G401.6 (cell line): ENCODE results near the gene CCN5.
"Not testable (repeated sequence)": the region's sequence is repeated elsewhere in the genome, so short reads cannot be mapped to it uniquely, and the experiment has no call there.

Experiments
- FAIRE-seq: peaks from 2 replicates; lab custom pipeline; 2012; peaks lifted over from hg19 to GRCh38; lab: Jason Lieb, UNC

The CCN5 gene

DNA sequence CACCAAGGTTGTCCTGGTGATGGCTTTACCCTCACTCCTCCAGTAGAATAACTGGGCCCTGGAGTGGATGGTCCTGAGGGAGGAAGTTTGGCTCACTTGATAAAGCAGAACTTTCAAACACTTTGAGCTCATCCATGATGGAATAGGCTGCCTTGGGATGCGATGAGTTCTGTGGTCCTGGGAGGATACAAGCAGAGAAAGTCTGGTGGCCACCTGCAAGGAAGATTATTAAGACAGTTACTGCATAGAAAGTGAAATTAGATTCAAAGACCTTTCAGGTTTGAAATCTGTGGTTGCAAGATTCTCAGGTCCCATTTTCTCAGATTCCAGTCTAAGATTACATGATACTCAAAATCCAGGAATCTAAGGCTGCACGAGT, 19.9 kb upstream of the CCN5 start:
- no peak for FAIRE-seq

DNA sequence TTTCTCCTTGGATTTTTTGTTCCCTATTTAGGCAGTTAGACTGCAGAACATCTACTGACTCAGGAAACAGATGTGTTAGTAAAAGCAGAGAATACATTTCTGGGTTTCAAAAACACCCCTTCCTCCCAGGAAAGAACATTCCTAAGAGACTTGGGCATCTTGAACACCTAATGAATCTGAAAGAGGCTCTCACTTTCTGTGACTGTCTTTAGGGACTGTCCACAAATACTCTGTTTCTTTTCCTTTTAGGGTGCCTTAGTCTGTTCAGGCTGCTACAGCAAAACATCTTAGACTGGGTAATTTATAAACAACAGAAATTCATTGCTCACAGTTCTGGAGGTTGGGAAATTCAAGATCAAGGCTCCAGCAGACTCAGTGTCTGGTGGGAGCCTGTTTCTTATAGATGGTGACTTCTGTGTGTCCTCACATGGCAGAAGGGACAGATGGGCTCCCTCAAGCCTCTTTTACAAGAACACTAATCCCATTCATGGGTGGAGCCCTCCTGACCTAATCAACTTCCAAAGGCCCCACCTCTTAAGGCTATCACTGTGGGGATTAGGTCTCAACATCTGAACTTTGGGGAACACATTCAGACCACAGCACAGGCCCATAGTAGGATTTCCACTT, 19.4 kb upstream of the CCN5 start:
- FAIRE-seq, result peak; percentile 95

DNA sequence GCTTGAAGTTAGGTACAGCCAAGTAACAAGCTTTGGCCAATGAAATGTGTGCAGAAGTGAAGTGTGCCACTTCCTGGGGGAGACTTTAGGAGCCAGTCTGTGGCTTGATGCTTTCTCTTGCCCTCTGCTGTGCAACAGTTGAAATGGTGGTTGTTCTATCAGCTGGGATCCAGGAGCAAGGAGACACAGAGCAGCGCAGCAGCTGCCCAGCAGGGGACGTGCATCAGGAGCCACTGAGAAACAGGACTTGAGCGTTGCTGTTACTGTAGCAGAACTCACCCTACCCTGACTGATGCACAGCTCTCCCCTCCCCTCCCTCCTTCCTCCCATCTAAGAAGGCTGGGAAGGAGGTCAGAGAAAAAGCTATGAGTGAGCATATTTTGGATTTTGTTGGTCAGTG, 18.9 kb upstream of the CCN5 start:
- no peak for FAIRE-seq

DNA sequence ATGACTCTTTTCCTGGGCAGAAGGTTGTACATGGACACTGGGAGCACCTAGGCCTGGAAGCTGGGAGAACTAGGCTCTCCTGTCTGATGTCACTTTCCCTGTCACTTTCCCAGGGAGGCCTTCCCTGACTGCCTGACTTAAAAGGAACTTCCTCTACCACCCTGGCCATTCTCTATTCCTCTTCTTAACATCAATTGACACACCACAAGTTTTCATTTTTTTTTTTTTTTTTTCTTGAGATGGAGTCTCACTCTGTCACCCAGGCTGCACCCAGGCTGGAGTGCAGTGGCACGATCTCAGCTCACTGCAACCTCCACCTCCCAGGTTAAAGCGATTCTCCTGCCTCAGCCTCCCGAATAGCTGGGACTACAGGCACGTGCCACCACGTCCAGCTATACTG, 18.1 kb upstream of the CCN5 start:
- FAIRE-seq, result not testable (repeated sequence)

DNA sequence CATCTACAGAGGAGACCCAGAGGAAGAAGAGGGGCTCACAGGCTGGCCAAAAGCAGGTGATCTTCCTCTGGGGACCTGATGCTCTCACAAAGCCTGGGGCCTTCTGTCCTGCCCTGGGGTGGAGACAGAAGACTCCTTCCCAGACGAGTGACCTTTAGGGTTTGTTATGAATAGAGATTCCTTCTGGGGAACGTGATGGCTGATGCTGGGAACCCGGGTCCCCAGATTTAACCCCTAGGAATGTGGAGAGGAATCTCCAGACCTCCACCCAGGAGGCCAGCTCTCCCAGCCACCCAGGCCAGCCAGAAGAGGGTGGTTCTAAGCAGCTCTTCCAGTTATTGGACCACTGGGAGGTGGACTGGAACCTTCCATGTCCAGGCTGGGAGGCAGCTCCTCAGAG, 16.8 kb upstream of the CCN5 start:
- FAIRE-seq, result no peak

DNA sequence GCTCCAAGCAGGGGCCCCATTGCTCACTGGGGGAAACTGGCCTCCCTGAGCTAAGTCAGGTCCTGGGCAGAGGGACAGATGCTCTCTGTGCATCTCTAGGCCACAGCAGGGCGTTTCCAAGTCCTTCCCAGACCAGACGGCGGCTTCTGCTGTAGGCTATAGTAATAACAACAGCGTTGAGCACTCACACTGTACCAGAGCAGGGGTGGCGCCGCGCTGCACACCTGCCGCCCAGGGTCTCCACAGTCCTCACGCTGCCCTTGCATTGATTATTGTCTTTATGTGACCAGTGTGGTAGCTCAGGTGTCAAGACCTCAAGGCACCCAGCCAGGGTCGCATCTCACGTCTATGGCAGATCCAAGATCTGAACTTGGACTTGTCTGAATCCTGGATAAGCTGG, 14.9 kb upstream of the CCN5 start:
- FAIRE-seq, result no peak

DNA sequence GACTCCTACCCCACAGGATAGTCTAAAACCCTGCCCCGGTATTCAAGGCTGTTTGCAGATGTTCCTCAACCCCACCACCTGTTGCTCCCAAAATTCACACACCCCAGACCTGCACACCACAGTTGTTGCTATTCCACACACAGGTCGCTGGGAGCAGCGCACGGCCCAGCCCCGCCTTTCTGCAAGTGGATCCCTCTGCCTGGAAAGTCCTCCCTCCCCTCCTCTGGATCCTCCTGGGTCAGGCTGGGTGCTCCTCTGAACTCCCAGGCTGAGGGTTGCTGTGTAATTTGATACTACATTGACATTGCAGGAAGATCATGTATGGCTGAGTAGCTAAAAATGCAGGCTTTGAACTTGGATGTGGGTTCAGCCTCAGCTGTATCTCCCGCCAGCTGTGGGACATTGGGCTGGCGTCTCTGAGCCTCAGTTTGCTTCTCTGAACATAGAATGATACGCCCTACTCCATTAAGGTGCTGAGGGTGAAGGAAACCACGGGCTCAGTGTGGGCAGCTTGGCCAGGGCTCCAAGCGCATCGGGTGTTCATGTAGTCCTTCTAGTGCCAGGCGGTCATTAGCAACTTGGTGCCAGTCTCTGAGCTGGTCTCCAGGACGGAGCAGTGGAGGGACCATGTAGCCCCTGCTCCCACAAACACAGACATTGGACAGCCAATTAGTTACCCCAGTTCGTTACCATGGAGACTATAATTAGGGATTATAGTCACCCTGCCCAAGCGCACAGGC, 13.9 kb upstream of the CCN5 start:
- no peak for FAIRE-seq

DNA sequence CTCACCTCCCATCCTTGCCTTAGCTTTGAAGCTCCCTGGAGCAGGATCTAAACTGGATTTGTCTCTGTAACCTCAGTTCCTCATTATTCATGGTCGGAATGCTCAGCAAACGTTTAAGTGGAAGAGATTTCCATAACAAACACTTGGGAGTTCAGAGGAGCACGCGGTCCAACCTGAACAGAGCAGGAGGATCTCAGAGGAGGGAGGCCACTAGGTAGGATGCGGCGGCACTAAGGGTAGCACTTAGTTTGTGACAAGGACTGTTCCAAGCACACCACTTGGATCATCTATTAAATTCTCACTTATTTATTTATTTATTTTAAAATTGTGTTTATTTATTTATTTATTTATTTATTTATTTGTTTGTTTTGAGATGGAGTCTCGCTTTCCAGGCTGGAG, 13.3 kb upstream of the CCN5 start:
- FAIRE-seq, result no peak

DNA sequence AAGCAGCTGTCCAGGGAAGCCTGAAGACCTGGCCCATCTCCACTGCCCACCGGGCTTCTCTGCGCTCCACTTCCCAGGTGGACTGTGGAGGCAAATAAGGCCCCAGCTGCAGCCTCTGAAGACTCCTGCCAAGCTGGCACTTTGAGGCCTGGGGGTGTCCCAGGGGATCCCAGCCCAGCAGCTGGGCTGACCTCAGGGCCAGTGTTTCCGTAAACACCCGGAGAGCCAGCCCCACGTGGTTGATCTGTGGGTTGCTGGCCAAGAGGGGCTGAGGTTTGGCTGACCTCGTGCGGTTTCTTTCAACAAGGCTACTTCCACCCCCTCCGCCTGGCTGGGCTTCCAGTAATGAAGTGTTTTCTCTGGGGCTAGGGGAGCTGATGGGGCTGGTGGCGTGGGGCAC, 12.4 kb upstream of the CCN5 start:
- no peak for FAIRE-seq

DNA sequence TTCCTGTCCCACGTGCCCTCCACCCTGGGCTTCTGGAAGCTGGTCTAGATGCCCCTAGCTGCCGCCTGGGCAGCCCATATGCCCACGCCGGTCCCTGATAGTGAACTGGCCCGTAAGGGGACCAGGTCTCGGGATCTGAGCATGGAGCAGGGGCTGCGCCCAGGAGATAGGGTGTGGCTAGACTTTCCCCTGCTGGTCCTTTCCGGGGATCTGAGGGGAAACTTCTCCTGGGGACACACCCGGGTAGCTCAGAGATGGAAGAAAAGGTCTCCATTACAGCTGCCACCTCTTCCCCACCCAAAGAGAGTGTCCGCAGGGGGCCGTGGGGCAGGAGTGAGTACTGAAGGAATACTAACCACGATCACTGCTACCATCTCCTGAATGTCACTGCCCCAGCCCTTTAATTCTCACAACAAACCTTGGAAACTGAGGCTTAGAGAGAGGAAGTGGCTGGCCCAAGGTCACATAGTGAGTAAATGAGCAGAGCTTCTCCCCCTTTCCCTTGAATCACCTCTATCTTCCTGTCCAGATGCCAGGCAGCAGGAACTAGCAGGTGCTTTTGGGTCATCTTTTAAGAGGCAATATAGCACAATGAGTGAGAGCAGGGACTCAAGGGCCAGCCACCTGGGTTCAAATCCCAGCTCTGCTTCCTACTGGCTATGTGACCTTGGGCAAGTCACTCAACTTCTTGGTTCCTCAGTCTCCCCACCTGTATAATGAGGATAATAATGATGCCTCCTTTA, 11.8 kb upstream of the CCN5 start:
- FAIRE-seq, result no peak

DNA sequence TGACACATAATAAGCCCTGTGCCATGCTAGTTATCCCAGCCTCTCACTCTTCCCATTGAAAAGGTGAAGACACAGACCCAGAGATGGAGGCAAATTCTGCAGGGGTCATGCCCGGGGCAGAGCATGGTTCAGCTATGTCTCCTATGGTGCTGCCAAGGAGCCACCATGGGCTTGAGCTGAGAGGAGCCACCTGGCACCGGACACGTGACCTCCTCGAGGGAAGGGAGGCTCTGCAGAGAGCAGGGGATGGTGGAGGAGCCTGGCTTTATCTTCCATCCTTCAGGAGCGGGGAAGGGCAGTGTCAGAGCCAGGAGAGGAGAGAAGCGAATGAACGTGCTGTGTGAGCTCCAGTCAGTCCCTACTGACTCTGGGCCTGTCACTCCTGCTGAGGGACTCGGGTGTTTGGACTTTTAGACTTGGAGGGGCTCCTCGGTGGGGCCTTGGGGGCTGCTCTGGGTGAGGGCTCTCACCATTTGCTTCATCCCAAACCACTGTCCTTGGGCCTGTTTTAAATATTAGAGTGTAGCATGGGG, 11.1 kb upstream of the CCN5 start:
- no peak for FAIRE-seq

DNA sequence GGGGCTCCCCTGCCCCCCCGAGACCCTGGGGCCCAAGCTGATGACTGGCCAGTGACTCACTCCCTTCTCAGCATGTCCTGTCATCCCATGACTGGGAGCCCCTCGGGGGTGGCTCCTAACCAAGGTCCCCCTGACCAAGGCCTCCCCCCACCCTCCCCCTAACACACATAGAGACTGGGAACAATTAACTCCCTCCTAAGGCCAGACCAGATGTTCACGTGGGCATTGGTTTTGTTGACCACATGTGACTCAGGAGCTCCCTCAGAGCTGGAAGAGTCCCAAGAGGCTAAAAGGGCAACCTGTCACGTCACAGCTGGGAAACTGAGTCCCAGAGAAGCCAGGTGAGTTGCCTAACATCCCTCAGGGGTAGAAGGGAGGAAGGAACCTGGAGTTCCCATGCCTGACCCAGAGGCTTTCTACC, 10.6 kb upstream of the CCN5 start:
- FAIRE-seq, result no peak

DNA sequence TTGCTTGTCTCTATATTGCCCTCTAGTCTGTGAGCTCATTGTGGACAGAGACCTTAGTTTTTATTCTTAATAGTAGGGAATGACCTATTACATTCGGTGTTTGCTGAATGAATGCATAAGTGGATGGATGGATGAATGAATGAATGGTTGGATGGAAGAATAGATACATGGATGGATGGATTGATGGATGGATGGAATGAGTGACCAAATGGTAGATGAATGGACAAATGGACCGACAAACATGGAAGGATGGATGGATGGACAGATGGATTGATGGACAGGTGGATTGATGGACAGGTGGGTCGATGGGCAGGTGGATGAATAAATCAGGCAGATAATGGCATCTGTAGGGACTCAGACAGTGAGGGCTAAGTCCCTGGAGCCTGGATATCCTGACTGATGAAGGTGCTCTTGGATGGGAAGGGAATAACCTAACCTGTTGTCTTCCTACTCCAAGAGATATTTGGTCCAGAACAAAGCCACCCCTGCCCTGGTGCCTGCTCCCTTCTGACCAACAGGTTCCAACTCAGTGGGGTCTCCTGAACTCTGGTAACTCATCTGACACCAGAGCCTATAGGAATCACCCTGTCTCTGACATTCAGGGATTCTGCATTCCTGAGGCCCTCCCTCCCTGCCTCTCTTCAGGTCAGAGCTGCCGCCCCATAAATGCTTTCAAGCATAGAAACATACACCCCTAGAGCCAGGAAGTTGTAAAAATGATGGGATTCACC, 9.6 kb upstream of the CCN5 start:
- no peak for FAIRE-seq

DNA sequence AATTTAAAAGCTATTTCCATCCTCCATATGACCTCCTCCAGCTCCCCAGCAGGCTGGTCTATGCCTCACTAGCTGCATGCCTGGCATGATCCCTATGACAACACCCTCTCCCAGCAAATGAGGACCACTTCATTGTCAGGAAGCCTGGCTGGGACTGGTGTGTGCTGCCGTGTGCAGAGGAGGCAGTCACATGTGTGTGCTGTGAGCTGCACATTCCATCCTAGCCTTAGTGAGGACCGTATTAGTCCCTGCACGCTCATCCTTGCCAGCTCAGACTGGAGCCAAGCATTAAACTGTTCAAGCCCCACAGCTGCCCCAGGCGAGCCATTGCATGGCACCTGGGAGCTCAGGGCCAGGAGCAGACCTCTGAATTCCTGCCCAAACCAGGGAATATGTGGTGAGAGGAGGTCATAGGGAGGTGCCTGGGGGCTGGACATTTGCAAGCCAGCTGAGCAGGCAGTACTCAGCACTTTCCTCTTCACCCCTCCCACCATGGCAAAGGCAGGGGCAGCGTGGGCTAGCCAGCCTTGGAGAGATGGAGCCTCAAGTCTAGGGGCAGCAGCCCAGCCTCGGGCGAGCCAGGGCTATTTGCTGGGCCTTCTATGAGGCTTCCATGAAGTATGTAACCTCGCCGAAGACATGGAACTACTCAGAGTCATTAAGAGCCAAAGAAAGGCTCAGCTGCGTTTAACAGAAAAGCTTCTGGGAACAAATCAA, 8.7 kb upstream of the CCN5 start:
- no peak for FAIRE-seq

DNA sequence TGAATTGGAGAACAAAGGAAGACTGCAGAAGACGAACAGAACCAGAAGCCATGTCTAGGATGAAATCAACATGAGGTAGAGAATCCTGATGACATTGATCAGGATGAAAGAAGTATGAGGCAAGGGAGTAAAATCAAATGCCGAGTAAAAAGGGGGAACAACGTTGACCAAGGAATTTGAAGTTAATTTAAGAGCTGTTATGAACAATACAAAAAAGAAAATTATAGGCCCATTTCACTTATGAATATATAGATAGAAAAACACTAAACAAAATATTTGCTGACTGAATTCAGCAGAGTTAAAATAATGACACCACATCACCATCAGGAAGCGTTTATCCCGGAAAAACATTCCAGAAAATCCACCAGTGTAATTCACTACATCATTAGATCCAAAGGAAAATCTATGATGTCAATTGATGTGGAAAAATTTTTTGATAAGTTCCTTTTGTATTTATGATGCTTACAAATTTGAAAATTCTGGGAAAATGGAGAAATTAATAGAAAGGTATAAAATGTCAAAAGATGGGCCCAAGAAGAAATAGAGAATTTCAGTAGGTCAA, 8.1 kb upstream of the CCN5 start:
- FAIRE-seq, result no peak

DNA sequence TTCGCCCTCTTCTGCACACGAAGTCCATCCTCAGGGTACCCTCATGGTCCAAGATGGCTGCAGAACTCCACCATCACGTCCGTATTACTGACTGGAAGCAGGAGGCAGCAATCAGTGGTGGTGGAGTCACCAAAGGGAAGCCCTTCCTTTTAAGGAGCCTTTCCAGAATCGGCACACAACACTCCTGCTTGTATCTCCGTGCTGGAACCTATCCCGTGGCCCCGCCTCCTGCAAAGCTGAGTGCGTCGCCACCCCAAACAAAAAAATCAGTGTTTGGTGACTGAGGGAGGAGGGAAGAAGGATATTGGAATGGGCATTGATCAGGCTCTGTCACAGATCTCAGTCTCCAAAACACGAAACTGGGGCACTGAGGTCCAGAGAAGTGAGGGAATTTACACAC, 5.8 kb upstream of the CCN5 start:
- no peak for FAIRE-seq

DNA sequence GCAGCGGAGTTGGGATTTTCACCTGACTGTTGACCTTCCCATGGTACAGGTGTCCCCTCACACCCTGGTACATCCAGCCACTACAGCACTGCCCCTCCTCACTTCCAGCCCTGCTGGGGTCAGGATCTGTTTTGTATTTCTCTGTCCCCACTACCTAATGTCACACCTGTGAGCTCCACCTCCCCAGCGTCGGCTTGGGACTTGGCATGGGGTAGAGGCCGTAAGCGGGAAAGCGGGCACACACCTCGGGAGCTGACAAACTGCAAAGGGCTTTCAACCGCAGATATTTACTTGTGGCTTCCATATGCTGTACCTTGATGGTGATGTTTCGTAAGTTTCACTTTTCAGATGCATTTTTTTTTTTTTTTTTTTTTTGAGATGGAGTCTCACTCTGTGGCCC, 5.4 kb upstream of the CCN5 start:
- no peak for FAIRE-seq

DNA sequence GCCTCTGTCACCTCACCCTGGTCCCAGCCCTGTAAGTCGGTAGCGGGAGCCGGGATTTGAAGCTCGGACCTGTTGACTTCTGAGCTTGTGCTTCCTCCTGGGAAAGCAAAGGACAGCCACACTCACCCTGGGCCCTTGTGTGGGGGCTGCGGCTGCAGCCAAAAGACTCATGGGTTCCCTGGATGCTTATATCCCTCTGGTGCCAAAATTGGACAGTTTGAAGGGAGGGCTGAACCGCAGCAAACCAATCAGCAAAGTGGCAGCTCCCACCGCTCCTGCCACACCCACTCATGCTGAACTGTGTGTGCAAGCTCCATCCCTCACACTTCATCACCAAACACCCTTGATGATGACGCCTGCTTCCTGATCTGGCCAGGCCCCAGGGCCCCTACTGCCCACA, 3.9 kb upstream of the CCN5 start:
- no peak for FAIRE-seq

DNA sequence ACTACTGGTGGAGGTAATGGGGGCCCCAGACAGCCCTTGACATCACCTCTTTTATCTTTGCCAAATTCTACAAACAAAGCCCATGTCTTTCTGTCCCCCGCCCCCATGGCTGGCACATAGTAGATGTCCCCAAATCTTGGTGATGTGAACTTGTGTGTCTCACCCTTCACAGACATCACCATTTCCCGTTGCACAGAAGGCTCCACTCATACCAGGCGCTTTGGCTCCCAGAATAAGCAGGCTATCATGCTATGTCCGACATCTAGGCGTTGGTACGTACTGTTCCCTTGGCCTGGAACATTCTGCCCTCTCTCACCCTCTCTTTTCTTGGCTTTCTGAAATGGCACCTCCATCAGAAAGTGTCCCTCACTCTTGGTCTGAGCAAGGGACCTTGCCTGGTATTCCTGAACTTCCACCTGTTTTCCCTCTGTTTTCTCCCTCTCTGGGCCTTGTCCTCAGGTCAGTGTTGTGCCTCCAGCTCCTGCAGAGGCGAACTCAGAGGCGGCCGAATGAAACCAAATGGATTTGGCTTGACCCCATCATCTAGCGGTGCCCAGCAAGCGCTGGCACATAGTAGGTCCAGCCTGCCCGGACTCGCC, 968 bp upstream of the CCN5 start:
- no peak for FAIRE-seq

DNA sequence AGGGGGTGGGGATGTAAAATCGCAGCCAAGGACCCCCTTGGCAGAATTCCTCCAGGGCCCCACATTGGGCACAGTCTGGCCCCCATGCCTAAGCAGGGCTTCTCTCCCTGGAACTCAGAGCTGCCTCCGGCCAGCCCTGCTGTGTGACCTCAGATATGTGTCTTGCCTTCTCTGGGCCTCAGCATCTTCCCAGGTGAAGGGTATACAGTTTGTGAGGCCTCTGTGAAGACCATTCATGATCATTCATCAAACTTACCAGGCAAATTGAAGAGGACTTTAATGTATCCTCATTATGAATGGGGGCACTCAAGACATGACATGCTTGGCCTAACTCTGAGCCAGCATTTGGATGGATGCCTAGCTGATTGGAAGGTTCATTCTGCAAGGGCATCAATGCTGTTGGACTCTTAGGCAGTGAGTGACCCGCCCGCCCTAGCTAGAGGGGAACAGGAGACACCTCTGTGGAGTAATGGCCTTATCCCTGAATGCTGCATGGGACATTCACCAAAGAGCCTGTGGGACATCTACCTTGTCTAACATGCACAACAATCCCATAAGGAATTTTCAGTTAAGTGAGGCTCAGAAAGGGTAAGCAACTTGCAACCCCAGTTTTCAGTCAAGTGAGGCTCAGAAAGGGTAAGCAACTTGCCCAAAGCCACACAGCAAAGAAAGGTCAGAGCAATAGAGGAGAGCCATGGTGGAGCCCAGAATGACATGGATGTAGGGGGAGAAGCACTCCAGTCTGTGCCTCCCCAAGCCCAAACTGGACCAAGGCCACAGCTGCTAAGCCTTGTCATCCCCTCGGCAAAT, 535 bp downstream of the CCN5 start:
- FAIRE-seq, result no peak
